Ascending aorta (tissue), 2 donors: ENCODE measurements around the gene TMC1. TPM values are rescaled to one million over a fixed set of nuclear protein-coding genes. Genes with fewer than 3 reads are reported as not detected.
"Not testable (repeated sequence)": the region's sequence is repeated elsewhere in the genome, so short reads cannot be mapped to it uniquely, and the experiment has no call there.

Source experiments
- DNase-seq, 2 donors: peaks; one replicate each; pipeline ENCODE4 v3.0.0-alpha.2; 2019; ENCODE audit warnings: low spot score in 2 of 2
- H3K27ac ChIP-seq, 2 donors: fragments of 200-600 bp; sonication (generic); one replicate each; pipeline ENCODE4 v1.5.1; 2016 to 2017; ENCODE audit warnings: mild to moderate bottlenecking in 1 of 2
- H3K27me3 ChIP-seq: fragments of 200-600 bp; sonication (generic); one replicate; pipeline ENCODE4 v1.5.1; 2017
- H3K36me3 ChIP-seq, 2 donors: fragments of 200-600 bp; sonication (generic); one replicate each; pipeline ENCODE4 v1.5.1; 2016
- H3K4me1 ChIP-seq, 2 donors: fragments of 200-600 bp; sonication (generic); one replicate each; pipeline ENCODE4 v1.5.1; 2016 to 2017; ENCODE audit warnings: mild to moderate bottlenecking in 1 of 2
- H3K4me3 ChIP-seq, 2 donors: fragments of 200-600 bp; sonication (generic); one replicate each; pipeline ENCODE4 v1.5.1; 2016 to 2017; ENCODE audit warnings: mild to moderate bottlenecking in 1 of 2
- H3K9me3 ChIP-seq, 2 donors: fragments of 200-600 bp; sonication (generic); one replicate each; pipeline ENCODE4 v1.5.1; 2016
- CTCF ChIP-seq, 3 experiments: fragments of 200-600 bp in 2 of 3; fragments of 450-650 bp in 1 of 3; sonication (generic) in 2 of 3; IDR thresholded peaks; one replicate each; pipeline ENCODE4 v1.5.1; 2016 to 2019; ENCODE audit warnings: antibody characterized with exemption in 3 of 3, mild to moderate bottlenecking in 1 of 3, moderate library complexity in 1 of 3
- intact Hi-C: fragments of 100-400 bp; cut with DNase I; formaldehyde crosslinking; loops from one replicate; pipeline ENCODE4 v1.15.1; 2023
- total RNA-seq: library from RNA; depleted of rRNA; stranded (reverse); fragments of >200 nt; gene quantifications from one replicate; pipeline ENCODE4 v1.1.0, GENCODE V29; 2016

The TMC1 gene
- total RNA-seq, 1 donor from 2014 or later = not detected

DNA sequence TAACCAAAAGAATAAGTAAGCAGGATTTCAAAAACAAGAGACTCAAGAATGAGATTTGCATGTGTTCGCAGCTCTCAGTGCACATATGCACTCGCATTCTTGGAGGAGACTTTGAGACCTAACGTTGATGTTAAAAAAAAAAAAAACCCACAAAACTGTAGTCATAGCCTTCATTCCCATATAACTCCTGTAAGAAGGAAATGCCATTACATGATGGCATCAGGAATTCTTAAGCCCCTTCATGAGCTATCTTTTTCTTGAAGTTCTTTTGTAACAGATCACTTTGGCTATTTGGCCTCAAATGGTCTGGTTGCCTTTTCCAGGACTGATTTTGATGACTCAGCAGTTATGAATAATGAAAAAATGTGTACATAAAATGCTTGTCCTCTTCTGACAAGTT, 317.7 kb downstream of the TMC1 start:
- Histone ChIP-seq H3K9me3 (no peaks in the 10 kb centered on the region), H3K4me3 (no peak overlapping the region), H3K27me3 (no peaks in the 10 kb centered on the region), H3K36me3 (no peaks in the 10 kb centered on the region), H3K27ac (no peak overlapping the region), H3K4me1 (peaks cover 0 to 2% of the 10 kb centered on the region in 2 donors)
- intact Hi-C loops = no loop called here
- no peak for DNase-seq
- no peak for TF ChIP-seq CTCF (IDR thresholded peaks at IDR 0.05)

GRCh38 chr9:72843520-72844439, 322.4 kb downstream of the TMC1 start:
- TF ChIP-seq CTCF (IDR thresholded peaks at IDR 0.05) = no peak
- DNase-seq = no peak
- Histone ChIP-seq H3K27me3 (no peaks in the 10 kb centered on the region), H3K36me3 (no peaks in the 10 kb centered on the region), H3K9me3 (peaks cover 0 to 18% of the 10 kb centered on the region in 2 donors), H3K27ac (no peak overlapping the region), H3K4me1 (peaks cover 0 to 2% of the 10 kb centered on the region in 2 donors), H3K4me3 (no peak overlapping the region)
- intact Hi-C loops = no loop called here

- H3K4me1 ChIP-seq = peaks cover 0 to 2% of the 10 kb centered on the region in 2 donors
- no peak for TF ChIP-seq CTCF (IDR thresholded peaks at IDR 0.05)
- H3K9me3 ChIP-seq = peaks cover 0 to 18% of the 10 kb centered on the region in 2 donors
- H3K27me3 ChIP-seq = no peaks in the 10 kb centered on the region
- no peak overlapping the region for H3K27ac ChIP-seq
- H3K4me3 ChIP-seq = no peak overlapping the region
- no peaks in the 10 kb centered on the region for H3K36me3 ChIP-seq
- intact Hi-C loops = no loop called here
- no peak for DNase-seq
Observed at GRCh38 chr9:72844440-72844768, 323.0 kb downstream of the TMC1 start.

- H3K4me1 ChIP-seq, H3K4me3 ChIP-seq, DNase-seq, H3K27me3 ChIP-seq, H3K36me3 ChIP-seq, H3K27ac ChIP-seq, intact Hi-C loops: not testable (repeated sequence)
- H3K9me3 ChIP-seq = peaks cover 0 to 18% of the 10 kb centered on the region in 2 donors
Observed at GRCh38 chr9:72845052-72845451, 323.6 kb downstream of the TMC1 start.

GRCh38 chr9:72850209-72850608, 328.8 kb downstream of the TMC1 start:
- H3K27me3 ChIP-seq, H3K36me3 ChIP-seq, H3K4me1 ChIP-seq, intact Hi-C loops, DNase-seq, H3K4me3 ChIP-seq, H3K27ac ChIP-seq: not testable (repeated sequence)
- H3K9me3 ChIP-seq = peaks cover 0 to 15% of the 10 kb centered on the region in 2 donors

DNA sequence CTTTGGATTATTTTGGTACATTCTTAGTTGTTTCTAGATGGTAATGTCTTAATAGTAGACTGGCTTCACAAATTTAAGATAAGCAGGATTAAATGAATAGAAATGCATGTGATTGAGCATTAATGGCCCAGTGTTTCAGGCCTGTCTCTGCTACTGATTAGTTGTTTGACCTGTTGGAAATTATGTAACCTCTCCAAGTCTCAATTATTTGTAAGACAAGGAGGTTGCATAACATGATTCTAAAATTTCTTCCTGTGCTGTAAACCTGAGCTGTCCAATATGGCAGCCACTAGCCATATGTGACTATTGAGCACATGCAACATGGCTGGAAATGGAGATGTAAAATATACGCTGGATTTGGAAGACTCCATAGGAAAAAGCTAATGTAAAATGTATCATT, 333.9 kb downstream of the TMC1 start:
- no peak for TF ChIP-seq CTCF (IDR thresholded peaks at IDR 0.05)
- no peaks in the 10 kb centered on the region for H3K9me3 ChIP-seq
- intact Hi-C loops = loop anchor here (5.0 kb wide), 1 partner anchor 92 kb away; no protein-coding TSS in a partner anchor

More for the DNA sequence above, 333.9 kb downstream of the TMC1 start:
- no peak for DNase-seq
- no peak overlapping the region for H3K4me3 ChIP-seq
- no peaks in the 10 kb centered on the region for H3K36me3 ChIP-seq
- H3K4me1 ChIP-seq = peaks cover 0 to 9% of the 10 kb centered on the region in 2 donors
- no peak overlapping the region for H3K27ac ChIP-seq
- H3K27me3 ChIP-seq = no peaks in the 10 kb centered on the region
